ENCODE data around the gene BCKDHB.

BCKDHB gene

GRCh38 chr6:80143419-80143937 lies 37.0 kb downstream of the BCKDHB start:
- H3K27ac ChIP-seq, result no peak overlapping the region
- TF ChIP-seq, protein P1, sequence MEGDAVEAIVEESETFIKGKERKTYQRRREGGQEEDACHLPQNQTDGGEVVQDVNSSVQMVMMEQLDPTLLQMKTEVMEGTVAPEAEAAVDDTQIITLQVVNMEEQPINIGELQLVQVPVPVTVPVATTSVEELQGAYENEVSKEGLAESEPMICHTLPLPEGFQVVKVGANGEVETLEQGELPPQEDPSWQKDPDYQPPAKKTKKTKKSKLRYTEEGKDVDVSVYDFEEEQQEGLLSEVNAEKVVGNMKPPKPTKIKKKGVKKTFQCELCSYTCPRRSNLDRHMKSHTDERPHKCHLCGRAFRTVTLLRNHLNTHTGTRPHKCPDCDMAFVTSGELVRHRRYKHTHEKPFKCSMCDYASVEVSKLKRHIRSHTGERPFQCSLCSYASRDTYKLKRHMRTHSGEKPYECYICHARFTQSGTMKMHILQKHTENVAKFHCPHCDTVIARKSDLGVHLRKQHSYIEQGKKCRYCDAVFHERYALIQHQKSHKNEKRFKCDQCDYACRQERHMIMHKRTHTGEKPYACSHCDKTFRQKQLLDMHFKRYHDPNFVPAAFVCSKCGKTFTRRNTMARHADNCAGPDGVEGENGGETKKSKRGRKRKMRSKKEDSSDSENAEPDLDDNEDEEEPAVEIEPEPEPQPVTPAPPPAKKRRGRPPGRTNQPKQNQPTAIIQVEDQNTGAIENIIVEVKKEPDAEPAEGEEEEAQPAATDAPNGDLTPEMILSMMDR (IDR thresholded peaks at IDR 0.05), result no peak

DNA sequence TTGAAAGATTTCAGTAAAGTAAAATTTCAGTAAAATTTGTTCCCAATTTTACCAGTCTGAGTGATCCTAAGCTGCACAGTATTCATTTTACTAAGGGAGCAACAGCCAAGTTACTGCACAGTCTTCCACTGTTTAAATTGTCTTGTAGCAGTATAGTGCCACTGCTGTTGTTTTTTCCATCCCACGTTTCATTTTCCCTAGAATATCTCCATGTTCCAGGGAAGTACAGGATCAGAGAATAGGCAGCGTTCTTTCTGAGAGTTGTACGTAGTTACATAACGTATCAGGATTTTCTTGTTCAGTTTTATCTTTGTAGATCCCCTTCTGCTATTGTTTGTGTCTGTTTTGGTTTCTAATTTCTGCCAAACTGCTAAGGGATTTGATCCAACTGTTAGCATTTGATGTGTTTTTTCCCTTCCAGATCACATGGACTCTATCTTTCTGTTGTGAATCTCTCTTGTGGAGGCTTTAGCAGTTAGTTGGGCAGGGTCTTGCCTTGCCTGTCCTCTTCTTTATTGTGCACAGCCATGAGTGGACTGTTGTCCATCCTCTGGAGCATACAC lies 38.4 kb downstream of the BCKDHB start:
- H3K27ac ChIP-seq, result no peak overlapping the region
- H3K36me3 ChIP-seq, result no peaks in the 10 kb centered on the region
- no peak overlapping the region for H3K4me3 ChIP-seq (ENCODE audit: low read depth in 1 of 2, low read length in 1 of 2)
- TF ChIP-seq, protein P1 (IDR thresholded peaks at IDR 0.05), result no peak
- H3K27me3 ChIP-seq, result no peaks in the 10 kb centered on the region
- H3K4me1 ChIP-seq (ENCODE audit: control insufficient read depth in 1 of 2, insufficient read depth in 1 of 2, low read depth in 1 of 2, low read length in 1 of 2), result no peaks in the 10 kb centered on the region
- H3K9me3 ChIP-seq, result no peaks in the 10 kb centered on the region

More at GRCh38 chr6:80143419-80143937, 37.0 kb downstream of the BCKDHB start:
- H3K4me3 ChIP-seq (ENCODE audit: low read depth in 1 of 2, low read length in 1 of 2), result no peak overlapping the region
- H3K9me3 ChIP-seq, result no peaks in the 10 kb centered on the region
- H3K27me3 ChIP-seq, result no peaks in the 10 kb centered on the region
- no peaks in the 10 kb centered on the region for H3K4me1 ChIP-seq (ENCODE audit: control insufficient read depth in 1 of 2, insufficient read depth in 1 of 2, low read depth in 1 of 2, low read length in 1 of 2)
- no peaks in the 10 kb centered on the region for H3K36me3 ChIP-seq

DNA sequence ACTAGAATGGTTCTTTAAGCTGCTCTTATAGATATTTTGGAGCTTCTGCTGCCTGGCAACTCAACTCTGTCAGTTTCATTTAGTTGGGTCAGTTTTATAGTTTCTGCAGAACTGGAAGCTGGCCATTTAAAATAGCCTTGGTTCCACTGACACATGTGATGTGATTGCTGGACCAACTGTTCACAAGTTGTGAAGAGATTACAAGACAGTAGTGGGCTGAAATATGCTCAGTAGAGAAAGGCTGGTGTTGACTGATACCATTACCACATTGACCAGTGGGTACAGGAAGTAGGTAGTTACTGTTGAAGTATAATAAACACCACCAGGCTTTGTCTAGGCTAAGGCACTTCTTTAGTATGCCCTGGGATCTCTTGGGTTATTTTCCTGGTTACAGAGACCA lies 39.0 kb downstream of the BCKDHB start:
- H3K27me3 ChIP-seq, result no peaks in the 10 kb centered on the region

DNA sequence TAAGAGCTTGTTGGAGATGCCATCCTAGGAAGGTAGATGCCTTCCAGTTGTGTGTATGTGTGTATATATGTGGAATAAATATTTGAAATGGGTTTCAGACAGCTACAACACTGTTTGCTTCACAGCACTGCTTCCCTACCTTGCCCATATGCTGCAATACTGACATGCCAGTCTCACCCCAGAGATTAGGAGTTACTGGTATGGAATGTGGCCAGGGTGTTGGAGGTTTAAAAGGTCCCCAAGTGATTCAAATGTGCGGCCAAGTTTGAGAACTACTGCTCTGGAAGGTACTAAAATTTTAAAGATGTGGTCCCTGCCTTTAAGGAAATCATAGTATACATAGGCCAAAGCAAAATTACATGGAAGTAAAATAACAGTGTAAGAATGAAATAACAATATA lies 39.5 kb downstream of the BCKDHB start:
- H3K9me3 ChIP-seq, result no peaks in the 10 kb centered on the region
- no peaks in the 10 kb centered on the region for H3K27me3 ChIP-seq
- no peak overlapping the region for H3K4me3 ChIP-seq (ENCODE audit: low read depth in 1 of 2, low read length in 1 of 2)
- H3K27ac ChIP-seq, result no peak overlapping the region
- no peaks in the 10 kb centered on the region for H3K4me1 ChIP-seq (ENCODE audit: control insufficient read depth in 1 of 2, insufficient read depth in 1 of 2, low read depth in 1 of 2, low read length in 1 of 2)
- H3K36me3 ChIP-seq, result no peaks in the 10 kb centered on the region
- TF ChIP-seq, protein P1 (IDR thresholded peaks at IDR 0.05), result no peak

More for the DNA sequence above, 39.0 kb downstream of the BCKDHB start:
- Histone ChIP-seq H3K27ac (no peak overlapping the region), H3K9me3 (no peaks in the 10 kb centered on the region), H3K4me3 (ENCODE audit: low read depth in 1 of 2, low read length in 1 of 2) (no peak overlapping the region), H3K36me3 (no peaks in the 10 kb centered on the region), H3K4me1 (ENCODE audit: control insufficient read depth in 1 of 2, insufficient read depth in 1 of 2, low read depth in 1 of 2, low read length in 1 of 2) (no peaks in the 10 kb centered on the region)
- TF ChIP-seq, protein P1 (IDR thresholded peaks at IDR 0.05), result no peak

- Histone ChIP-seq H3K27ac (no peak overlapping the region), H3K4me1 (ENCODE audit: control insufficient read depth in 1 of 2, insufficient read depth in 1 of 2, low read depth in 1 of 2, low read length in 1 of 2) (no peaks in the 10 kb centered on the region), H3K36me3 (no peaks in the 10 kb centered on the region), H3K27me3 (no peaks in the 10 kb centered on the region), H3K4me3 (ENCODE audit: low read depth in 1 of 2, low read length in 1 of 2) (no peak overlapping the region), H3K9me3 (no peaks in the 10 kb centered on the region)
- TF ChIP-seq, protein P1 (IDR thresholded peaks at IDR 0.05), result no peak
Observed at GRCh38 chr6:80148220-80148619, 41.7 kb downstream of the BCKDHB start.

Measured in neutrophil (primary cell).